Hepatocyte (in vitro differentiated cells): ENCODE results near the gene ARHGEF4. TPM values are rescaled to one million over a fixed set of nuclear protein-coding genes. Genes with fewer than 3 reads are reported as not detected.
A peak's percentile ranks its signal among the peaks of the same experiment; 100 is the strongest.

ENCODE experiments used
- DNase-seq: peaks from one replicate; pipeline ENCODE4 v3.0.0-alpha.2; 2016; ENCODE audit warnings: low spot score
- H2AFZ ChIP-seq: fragments of 200-600 bp; sonication (generic); 2 replicates; pipeline ENCODE4 v1.6.0; 2016; ENCODE audit warnings: antibody characterized with exemption, mild to moderate bottlenecking
- H3K27ac ChIP-seq: fragments of 200-600 bp; sonication (generic); 2 replicates; pipeline ENCODE4 v1.5.1; 2016; ENCODE audit warnings: mild to moderate bottlenecking
- H3K27me3 ChIP-seq: fragments of 200-600 bp; sonication (generic); 2 replicates; pipeline ENCODE4 v1.6.1; 2016
- H3K36me3 ChIP-seq: fragments of 200-600 bp; sonication (generic); replicated peaks from 2 replicates; pipeline ENCODE4 v1.5.1; 2016; ENCODE audit warnings: low read depth; ENCODE audit not compliant: insufficient read depth
- H3K4me1 ChIP-seq: fragments of 200-600 bp; sonication (generic); 2 replicates; pipeline ENCODE4 v1.5.1; 2016; ENCODE audit warnings: mild to moderate bottlenecking, moderate library complexity; ENCODE audit not compliant: insufficient read depth
- H3K4me2 ChIP-seq: fragments of 200-600 bp; sonication (generic); 2 replicates; pipeline ENCODE4 v1.6.0; 2016
- H3K4me3 ChIP-seq: fragments of 200-600 bp; sonication (generic); 2 replicates; pipeline ENCODE4 v1.5.1; 2016; ENCODE audit warnings: mild to moderate bottlenecking
- H3K79me2 ChIP-seq: fragments of 200-600 bp; sonication (generic); 2 replicates; pipeline ENCODE4 v1.6.0; 2017; ENCODE audit warnings: mild to moderate bottlenecking
- H3K9me2 ChIP-seq: fragments of 200-600 bp; sonication (generic); replicated peaks from 2 replicates; pipeline ENCODE4 v1.6.0; 2017; ENCODE audit warnings: mild to moderate bottlenecking; ENCODE audit not compliant: insufficient read depth
- H3K9me3 ChIP-seq: fragments of 200-600 bp; sonication (generic); 2 replicates; pipeline ENCODE4 v1.5.1; 2016; ENCODE audit warnings: low read depth, mild to moderate bottlenecking
- H4K20me1 ChIP-seq: fragments of 200-600 bp; sonication (generic); 2 replicates; pipeline ENCODE4 v1.6.0; 2016; ENCODE audit warnings: mild to moderate bottlenecking; ENCODE audit not compliant: insufficient read depth, poor library complexity, severe bottlenecking
- CTCF ChIP-seq: fragments of 200-600 bp; sonication (generic); IDR thresholded peaks from 2 replicates; pipeline ENCODE4 v1.5.1; 2016; ENCODE audit warnings: antibody characterized with exemption, mild to moderate bottlenecking; ENCODE audit not compliant: poor library complexity
- EZH2 ChIP-seq: fragments of 200-600 bp; sonication (generic); IDR thresholded peaks from 2 replicates; pipeline ENCODE4 v1.6.1; 2016; ENCODE audit warnings: antibody characterized with exemption, mild to moderate bottlenecking, borderline replicate concordance
- EZH2phosphoT487 ChIP-seq: fragments of 200-600 bp; sonication (generic); IDR thresholded peaks from one replicate; pipeline ENCODE4 v1.6.1; 2018; ENCODE audit warnings: antibody characterized with exemption, mild to moderate bottlenecking, low read depth, moderate library complexity; ENCODE audit not compliant: unreplicated experiment, severe bottlenecking
- WGBS: methylation state at CpG from one replicate; pipeline ENCODE4 v1.1.6; 2016; ENCODE audit warnings: low lambda C conversion rate; ENCODE audit errors: missing lambda C conversion rate; 5-methylcytosine and 5-hydroxymethylcytosine counted together
- polyA plus RNA-seq: library from polyadenylated mRNA; unstranded; fragments of >200 nt; fragmentation: Nextera tagmentation; extraction: Ambion mirVana; gene quantifications from 2 replicates; pipeline ENCODE4 v1.2.1, GENCODE V29; 2016
- total RNA-seq: library from RNA; depleted of rRNA; stranded (reverse); fragments of >200 nt; gene quantifications from 2 replicates; pipeline ENCODE4 v1.2.3, GENCODE V29; 2014

The ARHGEF4 gene
- total and polyA plus RNA-seq, 2 experiments from 2014 or later: 11.2 to 15.8 TPM

GRCh38 chr2:130853391-130853790, 16.7 kb downstream of the ARHGEF4 start:
- Histone ChIP-seq H3K36me3 (no peaks in the 10 kb centered on the region), H3K4me2 (no peak overlapping the region), H3K27me3 (no peaks in the 10 kb centered on the region), H3K79me2 (no peaks in the 10 kb centered on the region), H3K4me3 (no peak overlapping the region), H4K20me1 (no peaks in the 10 kb centered on the region), H3K9me2 (no peaks in the 10 kb centered on the region), H3K9me3 (no peaks in the 10 kb centered on the region), H2AFZ (no peak overlapping the region), H3K4me1 (no peaks in the 10 kb centered on the region), H3K27ac (no peak overlapping the region)
- no peak for DNase-seq
- TF ChIP-seq EZH2phosphoT487 (no peak), CTCF (no peak), EZH2 (no peak)
- WGBS: 85% methylated on average over 8 of the region's 8 CpGs

- no peaks in the 10 kb centered on the region for H3K36me3 ChIP-seq
- 87% methylated on average over 5 of the region's 5 CpGs for WGBS
- TF ChIP-seq CTCF (no peak), EZH2phosphoT487 (no peak), EZH2 (no peak)
- no peaks in the 10 kb centered on the region for H3K4me1 ChIP-seq
- no peak overlapping the region for H3K27ac ChIP-seq
- no peaks in the 10 kb centered on the region for H3K27me3 ChIP-seq
- H3K79me2 ChIP-seq: no peaks in the 10 kb centered on the region
- H4K20me1 ChIP-seq: no peaks in the 10 kb centered on the region
- no peak overlapping the region for H3K4me3 ChIP-seq
- H3K9me3 ChIP-seq: no peaks in the 10 kb centered on the region
- H2AFZ ChIP-seq: no peak overlapping the region
- DNase-seq: no peak
- no peaks in the 10 kb centered on the region for H3K9me2 ChIP-seq
- no peak overlapping the region for H3K4me2 ChIP-seq
Measured at GRCh38 chr2:130854301-130854700, 17.6 kb downstream of the ARHGEF4 start.

- 66% methylated on average over 17 of the region's 17 CpGs for WGBS
- peak overlapping the region; percentile 31 for H3K27ac ChIP-seq
Measured at GRCh38 chr2:130864830-130865800, 28.4 kb downstream of the ARHGEF4 start.

More at GRCh38 chr2:130864830-130865800, 28.4 kb downstream of the ARHGEF4 start:
- Histone ChIP-seq H3K4me3 (no peak overlapping the region), H3K79me2 (no peaks in the 10 kb centered on the region), H3K27me3 (no peaks in the 10 kb centered on the region), H3K4me2 (no peak overlapping the region), H3K36me3 (no peaks in the 10 kb centered on the region), H2AFZ (no peak overlapping the region), H3K9me2 (no peaks in the 10 kb centered on the region), H3K4me1 (peaks cover 4% of the 10 kb centered on the region), H3K9me3 (no peaks in the 10 kb centered on the region), H4K20me1 (no peaks in the 10 kb centered on the region)
- peak; percentile 62 for DNase-seq
- TF ChIP-seq EZH2phosphoT487: no peak
- TF ChIP-seq CTCF: no peak
- TF ChIP-seq EZH2: no peak
